SJSA1 (cell line): ENCODE measurements around the gene VASH2. TPM values are rescaled to one million over a fixed set of nuclear protein-coding genes. Genes with fewer than 3 reads are reported as not detected.

ENCODE experiments used
- DNase-seq, 2 experiments: peaks; one replicate each; pipeline ENCODE4 v3.0.0-alpha.2; 2015 to 2020; ENCODE audit warnings: low spot score in 2 of 2, low read depth in 1 of 2
- H3K27ac ChIP-seq: fragments of 250-450 bp; sonication (Bioruptor Pico); 2 replicates; pipeline ENCODE4 v1.5.1; 2020; ENCODE audit warnings: mild to moderate bottlenecking, moderate library complexity
- H3K27me3 ChIP-seq: fragments of 250-450 bp; sonication (Bioruptor Pico); replicated peaks from 2 replicates; pipeline ENCODE4 v1.5.1; 2020; ENCODE audit warnings: mild to moderate bottlenecking, moderate library complexity
- H3K36me3 ChIP-seq: fragments of 250-450 bp; sonication (Bioruptor Pico); 2 replicates; pipeline ENCODE4 v1.5.1; 2020; ENCODE audit warnings: mild to moderate bottlenecking
- H3K4me1 ChIP-seq: fragments of 250-450 bp; sonication (Bioruptor Pico); replicated peaks from 2 replicates; pipeline ENCODE4 v1.6.1; 2021; ENCODE audit warnings: mild to moderate bottlenecking
- H3K4me3 ChIP-seq: fragments of 250-450 bp; sonication (Bioruptor Pico); 2 replicates; pipeline ENCODE4 v1.5.1; 2020; ENCODE audit warnings: mild to moderate bottlenecking
- H3K9me3 ChIP-seq: fragments of 250-450 bp; sonication (Bioruptor Pico); replicated peaks from 2 replicates; pipeline ENCODE4 v1.5.1; 2020; ENCODE audit warnings: mild to moderate bottlenecking
- total RNA-seq: library from RNA; depleted of rRNA; stranded (reverse); fragments of >200 nt; shearing (Covaris generic); gene quantifications from 2 replicates; pipeline ENCODE4 v1.2.3, GENCODE V29; 2014

Gene VASH2
- total RNA-seq, 1 experiment from 2014 or later = 2.7 TPM

DNA sequence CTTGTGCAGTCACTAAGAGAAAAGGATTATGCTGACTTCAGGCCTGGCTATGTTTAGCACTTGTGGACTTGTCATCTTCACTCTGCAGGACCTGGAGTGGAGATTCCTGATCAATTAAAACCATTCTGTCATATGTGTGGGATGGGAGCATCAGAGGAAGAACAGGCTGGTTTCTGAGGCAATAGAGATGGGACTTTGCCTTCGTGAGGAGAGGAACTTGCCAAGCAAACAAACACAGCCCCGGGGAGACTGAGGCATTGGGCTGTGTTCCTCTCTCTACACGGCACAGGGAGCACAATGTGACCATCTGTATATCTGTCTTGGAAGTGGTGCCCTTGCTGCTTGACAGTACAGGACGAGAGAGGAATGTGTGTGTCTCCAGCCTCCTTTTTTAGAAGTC, 23.1 kb downstream of the VASH2 start:
- Histone ChIP-seq H3K27ac (no peak overlapping the region), H3K36me3 (no peaks in the 10 kb centered on the region), H3K27me3 (no peaks in the 10 kb centered on the region), H3K4me1 (no peaks in the 10 kb centered on the region), H3K4me3 (no peak overlapping the region), H3K9me3 (no peaks in the 10 kb centered on the region; the same call in 1 of the 2 replicates)
- DNase-seq = no peak

DNA sequence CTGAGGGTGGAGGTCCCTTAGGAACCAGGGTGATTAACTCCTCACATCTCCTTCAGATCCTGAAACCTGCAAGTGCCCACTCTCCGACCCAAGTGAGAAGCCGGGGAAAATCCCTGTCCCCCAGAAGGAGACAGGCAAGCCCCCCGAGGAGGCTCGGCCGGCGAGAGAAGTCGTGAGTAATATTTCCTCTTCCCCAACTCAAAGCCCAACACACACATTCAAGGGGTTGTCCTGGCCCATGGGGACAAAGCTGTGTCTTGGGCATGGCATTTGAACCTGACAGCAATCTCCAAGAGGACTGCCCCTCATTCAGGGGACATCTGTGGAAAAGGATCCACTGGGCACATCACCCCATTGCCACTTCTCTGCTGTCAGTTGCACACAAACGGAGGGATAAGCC, 23.6 kb downstream of the VASH2 start:
- H3K27me3 ChIP-seq = no peaks in the 10 kb centered on the region
- DNase-seq = no peak
- H3K4me3 ChIP-seq = no peak overlapping the region
- no peak overlapping the region for H3K27ac ChIP-seq
- H3K4me1 ChIP-seq = no peaks in the 10 kb centered on the region
- no peaks in the 10 kb centered on the region for H3K36me3 ChIP-seq
- no peaks in the 10 kb centered on the region; the same call in 1 of the 2 replicates for H3K9me3 ChIP-seq

GRCh38 chr1:212974711-212975110, 24.4 kb downstream of the VASH2 start:
- Histone ChIP-seq H3K27ac (no peak overlapping the region), H3K9me3 (no peaks in the 10 kb centered on the region; the same call in 1 of the 2 replicates), H3K36me3 (no peaks in the 10 kb centered on the region), H3K4me1 (no peaks in the 10 kb centered on the region), H3K27me3 (no peaks in the 10 kb centered on the region), H3K4me3 (no peak overlapping the region)
- DNase-seq = no peak

DNA sequence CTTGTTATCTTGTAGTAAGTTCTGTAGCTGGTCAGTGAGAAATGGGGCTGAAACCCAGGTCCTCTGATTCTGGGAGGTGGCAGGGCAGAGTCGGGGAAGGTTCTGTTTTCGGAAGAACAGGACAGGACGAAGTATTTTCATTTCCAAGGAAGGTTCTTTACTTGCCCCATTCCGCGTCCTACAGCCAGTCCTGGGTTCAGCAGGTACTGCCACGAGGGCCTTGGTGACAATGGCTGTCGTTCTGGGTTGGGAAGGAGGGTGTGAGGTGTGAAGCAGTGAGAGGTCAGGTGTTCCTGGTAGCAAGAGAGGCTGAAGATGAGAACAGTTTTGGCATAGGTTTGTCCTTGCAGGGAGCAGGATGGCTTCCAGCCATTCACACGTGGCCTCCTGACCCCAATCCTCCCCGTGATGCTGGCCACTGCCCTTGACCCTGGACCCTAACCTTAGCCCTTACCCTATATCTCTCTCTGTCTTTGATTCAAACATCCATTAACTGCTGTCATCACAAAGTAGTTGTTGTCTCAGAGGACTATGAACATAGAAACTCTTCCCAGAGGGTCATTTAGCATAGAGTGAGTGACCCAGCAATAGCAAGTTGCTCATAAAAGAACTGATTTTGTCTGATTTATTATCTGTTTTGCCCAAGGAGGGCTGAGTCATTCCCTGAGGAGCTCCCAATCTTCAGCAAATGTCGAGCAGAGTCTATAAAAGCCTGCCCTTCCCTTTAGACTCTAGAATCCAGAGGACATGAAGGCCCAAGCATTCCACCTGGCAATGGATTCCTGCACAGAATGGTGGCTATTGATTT, 25.0 kb downstream of the VASH2 start:
- no peaks in the 10 kb centered on the region for H3K36me3 ChIP-seq
- H3K4me1 ChIP-seq = no peaks in the 10 kb centered on the region
- no peak overlapping the region for H3K4me3 ChIP-seq
- H3K27ac ChIP-seq = no peak overlapping the region
- H3K9me3 ChIP-seq = no peaks in the 10 kb centered on the region; the same call in 1 of the 2 replicates
- no peak for DNase-seq
- no peaks in the 10 kb centered on the region for H3K27me3 ChIP-seq

GRCh38 chr1:212976586-212976985, 26.2 kb downstream of the VASH2 start:
- Histone ChIP-seq H3K36me3 (no peaks in the 10 kb centered on the region), H3K9me3 (no peaks in the 10 kb centered on the region; the same call in 1 of the 2 replicates), H3K4me3 (no peak overlapping the region), H3K4me1 (no peaks in the 10 kb centered on the region), H3K27ac (no peak overlapping the region), H3K27me3 (no peaks in the 10 kb centered on the region)
- no peak for DNase-seq

DNA sequence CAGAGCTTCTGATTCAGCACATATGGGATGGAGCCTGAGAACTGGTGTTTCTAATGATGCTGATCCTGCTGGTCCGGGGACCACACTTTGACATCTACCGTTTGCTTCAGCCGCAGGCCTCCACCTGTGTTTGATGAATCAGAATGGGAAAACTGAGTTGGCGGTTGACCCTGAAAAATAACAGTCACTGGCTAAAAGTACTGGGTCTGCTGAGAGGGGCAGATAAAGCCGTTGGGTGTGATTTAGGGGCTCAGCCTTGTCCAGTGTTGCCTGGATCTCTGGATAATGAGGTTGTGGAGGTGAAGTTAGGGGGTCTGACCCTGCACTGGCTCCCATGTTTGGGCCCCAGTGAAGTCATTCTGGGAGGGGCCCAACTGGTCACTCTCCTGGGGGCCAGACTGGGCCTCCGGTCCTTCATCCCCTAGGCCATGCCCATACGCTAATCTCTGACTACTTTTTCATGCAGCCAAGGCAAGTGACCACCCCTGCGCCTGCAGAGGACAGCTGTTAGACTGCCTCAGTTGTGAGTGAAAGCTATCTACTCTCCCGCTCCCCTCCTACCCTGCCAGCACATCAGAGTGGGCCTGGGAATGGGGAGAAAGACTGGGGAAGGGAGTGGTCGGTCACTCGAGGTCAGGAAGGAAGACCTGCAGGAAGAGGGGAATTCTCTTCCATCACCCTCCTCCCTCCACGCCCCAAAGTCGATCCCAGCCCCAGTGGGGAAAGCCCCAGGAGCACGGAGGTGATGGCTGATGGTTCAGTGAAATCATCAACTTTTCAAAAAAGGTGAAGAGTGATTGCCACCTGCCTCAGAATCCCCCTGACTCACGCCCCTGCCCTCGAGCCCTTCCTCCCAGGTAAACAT, 27.7 kb downstream of the VASH2 start:
- Histone ChIP-seq H3K36me3 (no peaks in the 10 kb centered on the region), H3K4me3 (no peak overlapping the region), H3K9me3 (no peaks in the 10 kb centered on the region; the same call in 1 of the 2 replicates), H3K4me1 (no peaks in the 10 kb centered on the region), H3K27me3 (no peaks in the 10 kb centered on the region), H3K27ac (no peak overlapping the region)
- no peak for DNase-seq

DNA sequence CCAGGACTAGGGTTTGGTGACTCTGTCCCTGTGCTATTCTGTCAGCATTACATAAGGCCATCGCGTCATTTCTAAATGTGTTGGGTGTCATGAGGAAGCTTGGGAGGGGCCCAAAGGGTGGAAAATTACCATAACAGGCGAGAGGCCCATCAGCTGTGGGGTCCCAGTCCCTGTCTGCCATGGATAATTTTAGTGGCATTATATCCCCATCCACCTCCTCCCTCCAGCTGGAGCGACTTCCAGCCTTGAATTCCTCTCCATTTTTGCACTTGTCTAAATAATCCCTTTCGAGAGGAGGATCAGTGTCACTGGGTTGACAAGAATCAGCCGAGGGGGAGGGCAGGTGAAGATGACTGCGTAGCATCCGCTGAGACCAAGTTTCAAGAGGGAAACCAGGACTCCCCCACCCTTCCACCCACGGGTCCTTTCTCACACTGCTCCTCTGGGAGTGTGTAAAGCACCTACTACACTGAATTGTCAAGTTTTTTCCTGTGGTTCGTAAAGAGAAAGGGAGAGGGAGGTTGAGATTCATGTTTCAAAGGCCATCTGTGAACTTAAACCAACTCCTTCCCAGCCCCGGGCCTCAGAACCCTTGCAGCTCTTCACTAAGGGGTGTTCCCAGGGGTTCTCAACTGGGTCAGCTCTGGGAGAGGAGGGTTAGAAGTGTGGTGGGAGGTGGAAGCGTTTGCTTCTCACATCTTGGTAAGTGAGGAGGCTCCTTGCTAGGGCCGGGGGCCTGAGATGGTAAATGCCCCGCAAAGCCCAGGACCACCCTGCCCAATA, 29.2 kb downstream of the VASH2 start:
- no peak overlapping the region for H3K4me3 ChIP-seq
- no peak for DNase-seq
- no peaks in the 10 kb centered on the region for H3K4me1 ChIP-seq
- H3K9me3 ChIP-seq = no peaks in the 10 kb centered on the region
- H3K27ac ChIP-seq = no peak overlapping the region
- no peaks in the 10 kb centered on the region for H3K36me3 ChIP-seq
- H3K27me3 ChIP-seq = no peaks in the 10 kb centered on the region

DNA sequence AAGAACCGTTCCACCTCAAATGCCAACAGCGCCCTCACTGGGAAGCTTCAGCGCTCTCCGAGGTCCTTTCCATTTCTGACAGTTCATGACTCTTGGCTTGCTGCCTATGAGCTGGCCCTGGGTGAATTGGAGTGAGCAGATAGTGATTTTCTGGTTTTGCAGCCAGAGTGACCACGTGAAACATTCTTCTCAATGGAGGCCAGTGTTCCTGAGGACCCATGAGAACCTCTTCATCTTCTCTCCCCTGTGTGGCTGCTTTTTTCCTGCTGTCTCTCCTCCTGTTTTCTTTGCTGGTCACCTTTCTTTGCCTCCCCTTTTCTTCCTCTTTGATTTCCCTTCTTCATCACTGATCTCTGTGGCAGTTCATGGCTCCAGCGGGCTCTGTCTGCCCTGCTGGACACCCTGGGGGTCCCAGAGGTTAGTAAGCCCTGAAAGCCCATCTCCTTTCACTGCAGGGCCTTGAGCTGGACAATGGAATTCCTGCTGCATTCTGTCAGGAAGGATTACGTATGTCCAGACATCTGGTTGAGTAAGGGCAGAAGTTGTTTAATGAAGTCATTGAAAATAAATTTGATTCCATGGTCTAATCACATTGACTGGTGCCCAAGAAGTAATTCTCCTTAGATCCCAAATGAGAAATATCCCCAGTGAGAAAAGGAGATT, 29.9 kb downstream of the VASH2 start:
- Histone ChIP-seq H3K9me3 (no peaks in the 10 kb centered on the region), H3K27ac (no peak overlapping the region), H3K27me3 (no peaks in the 10 kb centered on the region), H3K4me1 (no peaks in the 10 kb centered on the region), H3K4me3 (no peak overlapping the region), H3K36me3 (no peaks in the 10 kb centered on the region)
- DNase-seq = no peak

GRCh38 chr1:212981025-212981495, 30.7 kb downstream of the VASH2 start:
- H3K4me3 ChIP-seq = no peak overlapping the region
- no peaks in the 10 kb centered on the region for H3K4me1 ChIP-seq
- H3K9me3 ChIP-seq = no peaks in the 10 kb centered on the region
- no peak overlapping the region for H3K27ac ChIP-seq
- no peaks in the 10 kb centered on the region for H3K36me3 ChIP-seq
- no peak for DNase-seq
- H3K27me3 ChIP-seq = no peaks in the 10 kb centered on the region

DNA sequence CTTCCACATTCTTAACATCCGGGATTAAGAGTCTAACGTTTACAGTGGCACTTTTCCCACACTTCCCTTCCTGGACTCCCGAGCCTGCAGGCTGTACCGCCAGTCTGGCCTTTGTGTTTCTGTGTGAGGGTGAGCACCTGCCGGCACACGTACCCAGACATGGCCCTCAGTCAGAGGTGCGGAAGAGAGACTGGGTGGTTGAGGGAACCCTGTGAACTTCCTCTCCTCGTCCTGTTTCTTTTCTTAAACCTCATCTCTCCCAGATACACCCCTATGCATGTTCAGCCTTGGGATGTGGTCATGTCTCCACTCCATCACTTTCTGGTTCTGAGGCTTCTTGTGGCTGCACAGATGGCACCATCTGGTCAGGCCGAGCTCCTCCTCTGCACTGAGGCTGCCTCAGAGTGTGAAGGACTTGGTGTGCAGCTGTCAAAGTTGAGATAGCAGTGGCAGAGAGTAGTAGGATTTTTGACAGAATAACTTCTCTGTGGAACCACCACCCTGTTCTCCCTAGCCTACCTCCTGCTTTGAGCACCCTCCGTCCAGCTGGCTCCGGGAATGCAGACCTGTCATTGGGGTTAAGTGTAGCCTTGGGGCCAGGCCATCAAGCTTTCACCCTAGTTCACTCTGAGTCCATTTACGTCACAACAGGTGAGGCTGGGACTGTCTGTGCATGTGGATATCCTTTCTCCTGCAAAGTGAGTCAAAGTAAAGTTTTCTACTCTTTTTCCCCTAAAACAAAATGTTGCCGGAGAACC, 31.4 kb downstream of the VASH2 start:
- no peak for DNase-seq
- H3K9me3 ChIP-seq = no peaks in the 10 kb centered on the region
- H3K27me3 ChIP-seq = no peaks in the 10 kb centered on the region
- H3K27ac ChIP-seq = no peak overlapping the region
- no peak overlapping the region for H3K4me3 ChIP-seq
- no peaks in the 10 kb centered on the region for H3K36me3 ChIP-seq
- no peaks in the 10 kb centered on the region for H3K4me1 ChIP-seq

DNA sequence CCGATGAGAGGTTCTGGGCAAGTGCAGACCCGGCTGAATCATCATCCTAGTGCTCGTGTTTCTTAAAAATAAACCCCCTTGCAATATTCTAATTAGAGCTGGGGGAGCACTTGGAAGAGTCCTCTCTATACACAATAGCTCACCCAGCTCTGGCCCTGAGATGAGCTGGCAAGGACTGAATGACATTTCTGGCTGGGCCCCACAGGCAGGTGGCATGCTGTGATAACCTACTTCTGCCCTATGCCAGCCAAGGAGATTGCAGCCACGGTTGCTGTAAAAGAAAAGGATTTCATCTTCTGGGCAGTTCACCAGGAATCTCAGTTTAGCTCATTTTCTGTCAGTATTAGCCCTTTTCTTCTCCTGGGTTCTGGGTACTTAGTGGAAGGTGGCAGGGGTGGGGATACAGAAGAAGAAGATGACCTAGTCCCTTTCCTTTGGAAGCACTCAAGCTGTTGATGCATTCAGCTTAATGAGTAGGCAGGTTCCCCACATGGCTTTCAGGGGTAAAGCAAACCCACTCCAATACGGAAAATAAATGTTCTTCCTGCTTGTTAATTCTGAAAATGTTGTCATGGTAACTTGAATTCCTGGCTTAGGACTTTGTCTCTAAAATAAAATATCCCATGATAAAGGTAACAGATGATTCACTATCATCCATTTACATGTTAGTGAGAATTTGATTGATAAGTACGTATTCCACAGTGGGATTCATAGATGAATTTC, 32.2 kb downstream of the VASH2 start:
- Histone ChIP-seq H3K4me3 (no peak overlapping the region), H3K4me1 (no peaks in the 10 kb centered on the region), H3K36me3 (no peaks in the 10 kb centered on the region), H3K27ac (no peak overlapping the region), H3K27me3 (no peaks in the 10 kb centered on the region), H3K9me3 (no peaks in the 10 kb centered on the region)
- DNase-seq = no peak

DNA sequence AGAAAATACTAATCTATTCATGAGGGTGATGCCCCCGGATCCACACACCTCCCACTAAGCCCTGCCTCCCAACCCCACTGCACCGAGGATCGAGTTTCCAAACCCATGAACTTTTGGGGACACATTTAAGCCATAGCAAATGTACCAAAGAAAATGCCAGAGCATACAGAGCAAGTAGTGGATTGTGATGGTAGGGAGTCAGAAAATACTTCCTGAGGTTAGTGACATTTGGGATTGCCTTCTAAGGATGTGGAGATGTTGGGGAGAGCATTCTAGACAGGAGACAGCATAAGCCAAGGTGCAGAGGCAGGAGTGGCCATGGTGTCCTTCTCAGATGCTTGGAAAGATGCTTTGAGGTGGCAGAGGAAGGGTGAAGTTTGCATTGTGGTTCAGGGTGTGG, 33.1 kb downstream of the VASH2 start:
- no peaks in the 10 kb centered on the region for H3K27me3 ChIP-seq
- no peaks in the 10 kb centered on the region for H3K9me3 ChIP-seq
- no peak overlapping the region for H3K27ac ChIP-seq
- no peaks in the 10 kb centered on the region for H3K36me3 ChIP-seq
- no peak for DNase-seq
- no peaks in the 10 kb centered on the region for H3K4me1 ChIP-seq
- H3K4me3 ChIP-seq = no peak overlapping the region
